DND-41 (cell line): Measurements from ENCODE around the gene OTP.

Source experiments
- ATAC-seq: fragments of 200-7000 bp; cut with Tn5 transposase; 3 replicates; pipeline ENCODE4 v1.9.1; 2021; ENCODE audit warnings: low read depth; ENCODE audit not compliant: insufficient read depth
- DNase-seq: peaks from one replicate; pipeline ENCODE4 v3.0.0-alpha.2; 2020
- H2AFZ ChIP-seq: 2 replicates; pipeline ENCODE4 v1.6.0; 2012; ENCODE audit warnings: low read depth, low read length
- H3K27ac ChIP-seq: 2 replicates; pipeline ENCODE4 v1.5.1; 2012; ENCODE audit warnings: low read length, inconsistent platforms
- H3K27me3 ChIP-seq: fragments of 200-600 bp; sonication (generic); 2 replicates; pipeline ENCODE4 v1.6.0; 2012; ENCODE audit warnings: low read length, mild to moderate bottlenecking, inconsistent platforms; ENCODE audit not compliant: insufficient read depth, poor library complexity
- H3K36me3 ChIP-seq: 2 replicates; pipeline ENCODE4 v1.5.1; 2012; ENCODE audit warnings: low read length, inconsistent platforms; ENCODE audit not compliant: insufficient read depth
- H3K4me1 ChIP-seq: 2 replicates; pipeline ENCODE4 v1.5.1; 2012; ENCODE audit warnings: mild to moderate bottlenecking, low read length; ENCODE audit not compliant: insufficient read depth
- H3K4me2 ChIP-seq: 2 replicates; pipeline ENCODE4 v1.6.0; 2012; ENCODE audit warnings: mild to moderate bottlenecking, moderate library complexity, low read length, inconsistent platforms; ENCODE audit not compliant: insufficient read depth
- H3K4me3 ChIP-seq, 2 experiments: fragments of 200-600 bp in 1 of 2; shearing (Covaris generic) in 1 of 2; 2 replicates each; pipeline ENCODE4 v1.5.1; 2012 to 2016; ENCODE audit warnings: inconsistent platforms in 2 of 2, low read length in 2 of 2, mild to moderate bottlenecking in 2 of 2, low read depth in 1 of 2, moderate library complexity in 1 of 2
- H3K79me2 ChIP-seq: 2 replicates; pipeline ENCODE4 v1.6.0; 2012; ENCODE audit warnings: low read length, inconsistent platforms; ENCODE audit not compliant: insufficient read depth
- H3K9ac ChIP-seq: 2 replicates; pipeline ENCODE4 v1.6.0; 2012; ENCODE audit warnings: low read depth, mild to moderate bottlenecking, inconsistent platforms, low read length, moderate library complexity
- H3K9me3 ChIP-seq: 2 replicates; pipeline ENCODE4 v1.5.1; 2012; ENCODE audit warnings: low read length, moderate library complexity, mild to moderate bottlenecking, inconsistent platforms; ENCODE audit not compliant: insufficient read depth, severe bottlenecking
- H4K20me1 ChIP-seq: 2 replicates; pipeline ENCODE4 v1.6.0; 2012; ENCODE audit warnings: low read length; ENCODE audit not compliant: insufficient read depth
- CTCF ChIP-seq: IDR thresholded peaks from 2 replicates; pipeline ENCODE4 v1.5.1; 2012; ENCODE audit warnings: borderline replicate concordance, low read length, moderate library complexity, mild to moderate bottlenecking; ENCODE audit not compliant: poor library complexity, severe bottlenecking; ENCODE audit errors: extremely low read depth
- EZH2 ChIP-seq: IDR thresholded peaks from 3 replicates; pipeline ENCODE4 v1.6.1; 2012; ENCODE audit warnings: borderline replicate concordance, low read depth, mild to moderate bottlenecking, moderate library complexity, low read length, inconsistent platforms; ENCODE audit not compliant: severe bottlenecking

The OTP gene

DNA sequence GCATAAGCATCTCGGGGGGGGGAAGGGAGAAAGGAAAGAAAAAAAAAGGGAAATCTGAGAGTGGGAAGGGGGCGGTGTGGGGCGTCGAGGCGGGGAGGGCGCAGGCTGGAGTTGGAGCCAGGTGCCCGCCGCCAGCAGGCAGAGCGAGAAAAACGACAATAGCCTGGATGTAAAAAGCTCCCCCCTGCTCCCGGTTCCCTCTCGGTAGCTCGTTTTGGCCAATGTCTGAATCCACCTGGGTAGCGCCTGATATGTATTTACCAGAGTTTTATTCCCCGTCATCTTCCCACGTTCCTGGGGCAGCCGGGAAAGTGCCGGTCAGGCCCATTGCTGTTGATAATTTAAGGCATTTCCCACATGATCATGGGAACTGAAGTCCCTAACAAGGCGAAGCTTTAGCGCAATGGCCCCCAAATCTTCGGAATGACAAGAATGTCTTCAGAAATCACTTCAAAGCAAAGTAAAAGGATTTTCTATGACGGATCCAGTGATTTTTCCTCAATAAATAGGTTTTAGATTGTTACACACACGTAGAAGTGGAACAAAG lies 3.0 kb upstream of the OTP start:
- Histone ChIP-seq H2AFZ (no peak overlapping the region), H3K4me2 (no peak overlapping the region), H3K79me2 (no peaks in the 10 kb centered on the region), H3K27ac (no peak overlapping the region), H3K9ac (no peak overlapping the region), H4K20me1 (no peaks in the 10 kb centered on the region), H3K4me1 (no peaks in the 10 kb centered on the region), H3K4me3 (no peak overlapping the region), H3K27me3 (no peaks in the 10 kb centered on the region), H3K9me3 (no peaks in the 10 kb centered on the region), H3K36me3 (no peaks in the 10 kb centered on the region)
- no peak for TF ChIP-seq EZH2
- TF ChIP-seq CTCF: no peak
- DNase-seq (no peak), ATAC-seq (no peak)

DNA sequence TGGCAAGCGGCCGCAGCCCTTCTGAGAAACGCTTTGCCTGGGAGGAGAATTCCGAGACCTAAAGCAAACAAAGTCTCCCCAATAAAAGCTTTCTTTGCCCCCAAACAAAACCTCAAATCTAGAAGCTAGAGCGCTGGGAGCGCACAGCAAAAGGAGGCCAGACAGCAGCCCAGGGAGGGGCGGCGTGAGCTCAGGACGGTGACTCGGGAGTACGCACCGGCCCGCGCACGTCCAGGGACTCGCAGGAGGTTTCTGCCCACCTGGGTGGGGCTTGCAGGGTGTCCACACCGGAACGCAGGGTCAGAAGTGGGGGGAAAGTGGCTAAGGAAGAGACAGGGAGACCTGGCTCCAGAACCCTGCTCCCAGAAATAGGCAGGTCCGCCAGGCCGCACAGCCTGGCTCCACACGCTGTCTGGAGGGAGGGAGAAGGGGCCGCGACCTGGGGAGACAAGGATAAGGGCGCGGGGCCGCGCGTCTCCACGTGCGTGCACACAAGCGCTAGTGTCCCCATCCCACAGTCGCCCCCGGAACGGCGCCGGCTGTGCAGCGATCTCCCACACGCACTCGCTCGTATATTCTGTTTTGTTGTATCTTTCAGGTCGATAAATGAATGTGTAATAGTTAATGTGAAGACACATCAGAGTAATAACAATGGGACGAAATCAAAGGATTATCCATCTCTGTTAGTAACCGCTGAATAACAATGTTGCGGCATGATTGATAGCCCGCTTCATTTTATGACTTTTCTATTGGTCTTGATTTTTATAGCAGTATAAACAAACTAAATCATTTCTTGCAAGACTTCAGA lies 2.3 kb upstream of the OTP start:
- Histone ChIP-seq H4K20me1 (no peaks in the 10 kb centered on the region), H3K27ac (no peak overlapping the region), H3K4me1 (no peaks in the 10 kb centered on the region), H3K4me2 (no peak overlapping the region), H3K9ac (no peak overlapping the region), H3K79me2 (no peaks in the 10 kb centered on the region), H3K36me3 (no peaks in the 10 kb centered on the region), H3K27me3 (no peaks in the 10 kb centered on the region), H3K4me3 (no peak overlapping the region), H3K9me3 (no peaks in the 10 kb centered on the region), H2AFZ (no peak overlapping the region)
- TF ChIP-seq EZH2 (no peak), CTCF (no peak)
- DNase-seq (no peak), ATAC-seq (no peak)

- no peaks in the 10 kb centered on the region for H3K79me2 ChIP-seq
- H3K9ac ChIP-seq: no peak overlapping the region
- H3K4me2 ChIP-seq: no peak overlapping the region
- H3K27ac ChIP-seq: no peak overlapping the region
- no peaks in the 10 kb centered on the region for H3K27me3 ChIP-seq
- H4K20me1 ChIP-seq: no peaks in the 10 kb centered on the region
- no peak overlapping the region for H2AFZ ChIP-seq
- TF ChIP-seq EZH2: no peak
- no peak for TF ChIP-seq CTCF
- no peaks in the 10 kb centered on the region for H3K9me3 ChIP-seq
- ATAC-seq (no peak), DNase-seq (no peak)
- H3K36me3 ChIP-seq: no peaks in the 10 kb centered on the region
- no peak overlapping the region for H3K4me3 ChIP-seq
- H3K4me1 ChIP-seq: no peaks in the 10 kb centered on the region
These were observed 504 bp upstream of the OTP start for GRCh38 chr5:77638763-77639671.
